HG02623 (cell line): Measurements from ENCODE around the gene SPDYE3.

ENCODE experiments used
- ATAC-seq: cut with Tn5 transposase; IDR thresholded peaks from one replicate; pipeline ENCODE4 v1.9.1; 2021; ENCODE audit warnings: moderate library complexity; ENCODE audit not compliant: unreplicated experiment

Gene SPDYE3

GRCh38 chr7:100370303-100370702, 62.8 kb downstream of the SPDYE3 start:
- ATAC-seq: no peak

GRCh38 chr7:100370746-100371145, 63.2 kb downstream of the SPDYE3 start:
- ATAC-seq: no peak

- ATAC-seq: no peak
These were observed 64.2 kb downstream of the SPDYE3 start for GRCh38 chr7:100371561-100372171.
